ENCODE data around the gene NOL3. TPM values are rescaled to one million over a fixed set of nuclear protein-coding genes. Genes with fewer than 3 reads are reported as not detected.

NOL3 gene
- total and polyA plus RNA-seq, 8 donors = 15.2 to 119 (median 22.7) TPM

DNA sequence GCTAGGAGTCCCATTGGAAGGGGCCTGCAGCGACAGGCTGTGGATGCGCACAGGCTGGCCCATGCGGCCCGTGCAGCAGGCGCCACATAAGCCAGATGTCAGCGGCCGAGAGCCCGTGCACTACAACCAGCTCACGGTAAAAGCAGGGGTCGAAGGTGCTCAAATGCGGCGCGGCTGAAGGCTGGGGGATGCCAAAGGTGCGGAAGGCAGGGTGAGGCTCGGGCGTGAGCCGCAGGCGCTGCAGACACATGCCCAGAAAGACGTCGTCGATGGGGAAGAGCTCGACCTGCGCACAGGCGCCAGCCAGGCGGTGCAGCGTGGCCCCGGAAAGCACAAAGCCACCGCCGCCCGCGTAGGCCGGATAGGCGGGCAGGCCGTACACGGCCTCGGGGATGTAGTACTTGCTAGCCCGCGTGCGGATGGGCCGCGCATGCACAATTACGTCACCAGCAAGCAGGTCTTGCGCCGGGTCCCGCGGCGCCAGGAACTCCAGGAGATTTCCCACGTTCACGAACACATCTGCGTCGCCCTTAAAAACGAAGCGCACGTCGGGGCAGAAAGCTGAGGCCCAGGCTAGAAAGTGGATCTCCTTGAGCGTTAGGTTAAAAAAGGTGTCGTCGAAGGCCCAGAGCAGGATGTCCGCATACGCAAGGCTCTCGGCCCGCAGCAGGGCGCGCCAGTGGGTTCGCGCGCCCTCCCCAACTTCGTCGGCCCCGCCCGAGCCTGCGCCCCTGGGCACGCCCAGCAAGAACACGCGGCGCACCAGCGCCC lies 20.9 kb upstream of the NOL3 start:
- peak in 1 of 6 donors; percentile 70 for DNase-seq
- Histone ChIP-seq H3K4me1 (no peaks in the 10 kb centered on the region), H3K9me3 (no peaks in the 10 kb centered on the region), H3K36me3 (peaks cover 0 to 6% (median 4%) of the 10 kb centered on the region in 3 donors), H3K27ac (no peak overlapping the region), H3K27me3 (no peaks in the 10 kb centered on the region), H3K4me3 (no peak overlapping the region)
- ATAC-seq = no peak
- intact Hi-C loops (cut with DNase I) = loop anchor here in 2 of 3 donors (5.0 to 10.0 kb wide), 3 partner anchors 172 to 255 kb away; no protein-coding TSS in a partner anchor
- TF ChIP-seq, protein P1, sequence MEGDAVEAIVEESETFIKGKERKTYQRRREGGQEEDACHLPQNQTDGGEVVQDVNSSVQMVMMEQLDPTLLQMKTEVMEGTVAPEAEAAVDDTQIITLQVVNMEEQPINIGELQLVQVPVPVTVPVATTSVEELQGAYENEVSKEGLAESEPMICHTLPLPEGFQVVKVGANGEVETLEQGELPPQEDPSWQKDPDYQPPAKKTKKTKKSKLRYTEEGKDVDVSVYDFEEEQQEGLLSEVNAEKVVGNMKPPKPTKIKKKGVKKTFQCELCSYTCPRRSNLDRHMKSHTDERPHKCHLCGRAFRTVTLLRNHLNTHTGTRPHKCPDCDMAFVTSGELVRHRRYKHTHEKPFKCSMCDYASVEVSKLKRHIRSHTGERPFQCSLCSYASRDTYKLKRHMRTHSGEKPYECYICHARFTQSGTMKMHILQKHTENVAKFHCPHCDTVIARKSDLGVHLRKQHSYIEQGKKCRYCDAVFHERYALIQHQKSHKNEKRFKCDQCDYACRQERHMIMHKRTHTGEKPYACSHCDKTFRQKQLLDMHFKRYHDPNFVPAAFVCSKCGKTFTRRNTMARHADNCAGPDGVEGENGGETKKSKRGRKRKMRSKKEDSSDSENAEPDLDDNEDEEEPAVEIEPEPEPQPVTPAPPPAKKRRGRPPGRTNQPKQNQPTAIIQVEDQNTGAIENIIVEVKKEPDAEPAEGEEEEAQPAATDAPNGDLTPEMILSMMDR (IDR thresholded peaks at IDR 0.05) = no peak
- 57 to 58% methylated on average over 76 to 77 of the region's 77 CpGs for WGBS, 2 donors
- no peak for FAIRE-seq

- Histone ChIP-seq H3K27me3 (no peaks in the 10 kb centered on the region), H3K27ac (peak overlapping the region; percentile 2 to 48 (median 40)), H3K36me3 (peaks cover 0 to 3% (median 0%) of the 10 kb centered on the region in 3 donors), H3K9me3 (no peaks in the 10 kb centered on the region), H3K4me3 (peak overlapping the region; percentile 37 to 61 (median 55)), H3K4me1 (no peaks in the 10 kb centered on the region)
- intact Hi-C loops (cut with DNase I) = loop anchor here in 2 of 3 donors (5.0 to 10.0 kb wide), 2 partner anchors 173 to 175 kb away; no protein-coding TSS in a partner anchor
- FAIRE-seq = no peak
- TF ChIP-seq, protein P1 (IDR thresholded peaks at IDR 0.05) = no peak
- peak; percentile 38 to 56 (median 53) for ATAC-seq
- peak in 4 of 6 donors; percentile 36 to 78 (median 62) for DNase-seq
- 6 to 8% methylated on average over 38 to 94 of the region's 94 CpGs for WGBS, 2 donors
Measured at GRCh38 chr16:67150047-67150832, 20.1 kb upstream of the NOL3 start.

DNA sequence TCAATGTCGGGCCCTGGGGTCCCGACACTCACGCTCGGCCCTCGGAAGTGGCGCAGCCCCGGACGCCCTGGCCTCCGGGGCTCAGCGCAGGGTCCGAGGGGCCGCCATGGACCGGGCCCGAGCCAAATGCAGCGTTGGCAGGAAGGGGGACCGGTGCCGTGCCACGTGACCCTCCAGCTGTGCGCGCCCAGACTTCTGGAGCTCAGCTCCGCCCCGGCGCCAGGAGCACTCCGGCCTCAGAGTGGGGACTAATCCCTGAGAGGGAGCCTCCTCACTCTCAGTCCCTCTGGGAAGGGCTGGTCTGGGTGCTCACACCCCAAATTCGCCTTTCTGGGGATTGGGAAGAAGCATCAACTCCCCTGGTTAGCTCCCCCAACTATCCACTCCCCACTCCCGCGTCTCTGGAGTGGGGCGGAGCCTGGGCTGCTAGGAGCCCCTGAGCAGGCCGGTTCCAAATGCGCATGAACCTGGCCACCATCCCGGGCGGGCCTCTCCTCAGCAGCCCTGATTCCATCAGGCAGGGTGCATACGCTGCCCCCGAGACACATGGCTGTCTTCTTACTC lies 19.4 kb upstream of the NOL3 start, which contains the start of gene B3GNT9:
Gene B3GNT9 (minus strand): TSS at position 166 of the 564 bp plus-strand sequence. CDS start 513 bp downstream, outside the sequence.
- Histone ChIP-seq H3K9me3 (no peaks in the 10 kb centered on the region), H3K27me3 (no peaks in the 10 kb centered on the region), H3K27ac (peak within 1 kb of the TSS; percentile 2 to 48 (median 40)), H3K4me1 (peaks cover 0 to 3% (median 0%) of the 10 kb centered on the region in 3 donors), H3K36me3 (no peaks in the 10 kb centered on the region), H3K4me3 (peak within 1 kb of the TSS; percentile 37 to 61 (median 55))
- intact Hi-C loops (cut with DNase I) = loop anchor here in 2 of 3 donors (5.0 to 10.0 kb wide), 2 partner anchors 174 to 176 kb away; no protein-coding TSS in a partner anchor
- FAIRE-seq (no peak), ATAC-seq (peak; percentile 60 to 76 (median 72)), DNase-seq (peak in 5 of 6 donors; percentile 58 to 87 (median 72))
- TF ChIP-seq, protein P1 (IDR thresholded peaks at IDR 0.05) = no peak
- WGBS, 2 donors = 1% methylated on average over 34 of the region's 34 CpGs

- DNase-seq = no peak
- FAIRE-seq = no peak
- Histone ChIP-seq H3K27ac (peak overlapping the region in 1 of 4 donors; percentile 38), H3K36me3 (no peaks in the 10 kb centered on the region), H3K9me3 (no peaks in the 10 kb centered on the region), H3K4me3 (peak overlapping the region in 2 of 4 donors; percentile 53 to 61), H3K4me1 (peaks cover 0 to 3% (median 0%) of the 10 kb centered on the region in 3 donors), H3K27me3 (no peaks in the 10 kb centered on the region)
- 38 to 50% methylated on average over 8 of the region's 8 CpGs for WGBS, 2 donors
- TF ChIP-seq, protein P1 (IDR thresholded peaks at IDR 0.05) = no peak
- intact Hi-C loops (cut with DNase I) = loop anchor here in 2 of 3 donors (5.0 to 10.0 kb wide), 2 partner anchors 174 to 177 kb away; no protein-coding TSS in a partner anchor
- no peak for ATAC-seq
Measured at GRCh38 chr16:67151431-67152097, 18.8 kb upstream of the NOL3 start.
